Measurements from ENCODE around the gene TNNI2.

DNA sequence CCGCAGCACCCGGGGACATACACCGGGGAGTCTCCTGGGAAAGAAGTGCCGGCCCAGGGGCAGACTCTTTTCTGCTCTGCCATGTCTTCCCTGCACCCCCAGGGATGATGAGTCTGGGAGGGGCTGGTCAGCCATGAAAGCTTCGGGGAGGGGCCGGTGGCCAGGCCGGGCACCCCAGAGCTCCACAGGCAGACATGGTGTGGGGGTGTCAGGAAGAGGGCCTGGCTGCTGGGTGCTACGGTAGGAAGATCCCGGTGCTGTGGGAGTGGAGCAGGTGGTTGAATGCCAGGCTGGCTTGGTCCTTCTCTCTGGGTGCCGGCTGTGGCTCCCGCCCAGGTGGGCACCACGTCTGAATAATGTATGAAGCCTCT is 31.5 kb downstream of the TNNI2 start:
- TF ChIP-seq CTCF (IDR thresholded peaks at IDR 0.05; ENCODE audit: low read depth, low read length, missing input control) (no peak), YY1 (IDR thresholded peaks at IDR 0.05) (no peak), ATF3 (IDR thresholded peaks at IDR 0.05) (no peak), TAF1 (conservative IDR thresholded peaks at IDR 0.05) (no peak), GABPA (IDR thresholded peaks at IDR 0.05 in 1 of 2, conservative IDR thresholded peaks at IDR 0.05 in 1 of 2) (no peak), EGR1 (IDR thresholded peaks at IDR 0.05; ENCODE audit: low read depth in 2 of 2) (no peak), RAD21 (IDR thresholded peaks at IDR 0.05) (no peak), HNF4G (IDR thresholded peaks at IDR 0.05) (no peak)
- TF ChIP-seq, protein P1, sequence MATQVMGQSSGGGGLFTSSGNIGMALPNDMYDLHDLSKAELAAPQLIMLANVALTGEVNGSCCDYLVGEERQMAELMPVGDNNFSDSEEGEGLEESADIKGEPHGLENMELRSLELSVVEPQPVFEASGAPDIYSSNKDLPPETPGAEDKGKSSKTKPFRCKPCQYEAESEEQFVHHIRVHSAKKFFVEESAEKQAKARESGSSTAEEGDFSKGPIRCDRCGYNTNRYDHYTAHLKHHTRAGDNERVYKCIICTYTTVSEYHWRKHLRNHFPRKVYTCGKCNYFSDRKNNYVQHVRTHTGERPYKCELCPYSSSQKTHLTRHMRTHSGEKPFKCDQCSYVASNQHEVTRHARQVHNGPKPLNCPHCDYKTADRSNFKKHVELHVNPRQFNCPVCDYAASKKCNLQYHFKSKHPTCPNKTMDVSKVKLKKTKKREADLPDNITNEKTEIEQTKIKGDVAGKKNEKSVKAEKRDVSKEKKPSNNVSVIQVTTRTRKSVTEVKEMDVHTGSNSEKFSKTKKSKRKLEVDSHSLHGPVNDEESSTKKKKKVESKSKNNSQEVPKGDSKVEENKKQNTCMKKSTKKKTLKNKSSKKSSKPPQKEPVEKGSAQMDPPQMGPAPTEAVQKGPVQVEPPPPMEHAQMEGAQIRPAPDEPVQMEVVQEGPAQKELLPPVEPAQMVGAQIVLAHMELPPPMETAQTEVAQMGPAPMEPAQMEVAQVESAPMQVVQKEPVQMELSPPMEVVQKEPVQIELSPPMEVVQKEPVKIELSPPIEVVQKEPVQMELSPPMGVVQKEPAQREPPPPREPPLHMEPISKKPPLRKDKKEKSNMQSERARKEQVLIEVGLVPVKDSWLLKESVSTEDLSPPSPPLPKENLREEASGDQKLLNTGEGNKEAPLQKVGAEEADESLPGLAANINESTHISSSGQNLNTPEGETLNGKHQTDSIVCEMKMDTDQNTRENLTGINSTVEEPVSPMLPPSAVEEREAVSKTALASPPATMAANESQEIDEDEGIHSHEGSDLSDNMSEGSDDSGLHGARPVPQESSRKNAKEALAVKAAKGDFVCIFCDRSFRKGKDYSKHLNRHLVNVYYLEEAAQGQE (IDR thresholded peaks at IDR 0.05): no peak
